ENCODE results near the gene KCTD17.
"Not testable (repeated sequence)": the region's sequence is repeated elsewhere in the genome, so short reads cannot be mapped to it uniquely, and the experiment has no call there.

The KCTD17 gene

GRCh38 chr22:37070334-37070733, 18.8 kb downstream of the KCTD17 start:
- Histone ChIP-seq H3K9ac (ENCODE audit: low read length) (no peak overlapping the region), H3K4me1 (ENCODE audit: control insufficient read depth, insufficient read depth, low read length) (no peaks in the 10 kb centered on the region), H3K27me3 (ENCODE audit: control insufficient read depth, insufficient read depth, low read length) (peaks cover 13% of the 10 kb centered on the region), H3K36me3 (ENCODE audit: control insufficient read depth, insufficient read depth, low read length) (no peaks in the 10 kb centered on the region), H3K4me3 (ENCODE audit: low read length) (no peak overlapping the region), H3K27ac (ENCODE audit: low read depth, low read length) (no peak overlapping the region)

- H3K4me1 ChIP-seq (ENCODE audit: control insufficient read depth, insufficient read depth, low read length), result no peaks in the 10 kb centered on the region
- H3K27me3 ChIP-seq (ENCODE audit: control insufficient read depth, insufficient read depth, low read length), result peaks cover 13% of the 10 kb centered on the region
- no peaks in the 10 kb centered on the region for H3K36me3 ChIP-seq (ENCODE audit: control insufficient read depth, insufficient read depth, low read length)
- H3K27ac ChIP-seq (ENCODE audit: low read depth, low read length), result no peak overlapping the region
- no peak overlapping the region for H3K9ac ChIP-seq (ENCODE audit: low read length)
- no peak overlapping the region for H3K4me3 ChIP-seq (ENCODE audit: low read length)
These were observed 19.2 kb downstream of the KCTD17 start for GRCh38 chr22:37070744-37071143.

GRCh38 chr22:37071850-37072592, 20.5 kb downstream of the KCTD17 start:
- H3K4me1 ChIP-seq (ENCODE audit: control insufficient read depth, insufficient read depth, low read length); H3K9ac ChIP-seq (ENCODE audit: low read length); H3K36me3 ChIP-seq (ENCODE audit: control insufficient read depth, insufficient read depth, low read length); H3K4me3 ChIP-seq (ENCODE audit: low read length); H3K27ac ChIP-seq (ENCODE audit: low read depth, low read length): not testable (repeated sequence)
- H3K27me3 ChIP-seq (ENCODE audit: control insufficient read depth, insufficient read depth, low read length), result peaks cover 13% of the 10 kb centered on the region

DNA sequence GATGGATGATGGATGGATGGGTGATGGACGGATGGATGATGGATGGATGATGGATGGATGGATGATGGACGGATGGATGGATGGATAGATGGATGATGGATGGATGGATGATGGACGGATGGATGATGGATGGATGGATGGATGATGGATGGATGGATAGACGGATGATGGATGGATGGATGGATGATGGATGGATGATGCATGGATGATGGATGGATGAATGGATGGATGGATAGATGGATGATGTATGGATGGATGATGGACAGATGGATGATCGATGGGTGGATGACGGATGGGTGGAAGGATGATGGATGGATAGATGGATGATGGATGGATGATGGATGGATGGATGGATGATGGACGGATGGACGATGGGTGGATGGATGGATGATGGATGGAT, 21.1 kb downstream of the KCTD17 start:
- Histone ChIP-seq H3K27me3 (ENCODE audit: control insufficient read depth, insufficient read depth, low read length) (peaks cover 12% of the 10 kb centered on the region), H3K4me3 (ENCODE audit: low read length) (no peak overlapping the region), H3K36me3 (ENCODE audit: control insufficient read depth, insufficient read depth, low read length) (no peaks in the 10 kb centered on the region), H3K9ac (ENCODE audit: low read length) (no peak overlapping the region), H3K27ac (ENCODE audit: low read depth, low read length) (no peak overlapping the region), H3K4me1 (ENCODE audit: control insufficient read depth, insufficient read depth, low read length) (no peaks in the 10 kb centered on the region)

- Histone ChIP-seq H3K4me3 (ENCODE audit: low read length) (no peak overlapping the region), H3K9ac (ENCODE audit: low read length) (no peak overlapping the region), H3K27me3 (ENCODE audit: control insufficient read depth, insufficient read depth, low read length) (peaks cover 6% of the 10 kb centered on the region), H3K27ac (ENCODE audit: low read depth, low read length) (no peak overlapping the region), H3K36me3 (ENCODE audit: control insufficient read depth, insufficient read depth, low read length) (no peaks in the 10 kb centered on the region), H3K4me1 (ENCODE audit: control insufficient read depth, insufficient read depth, low read length) (no peaks in the 10 kb centered on the region)
These were observed 23.0 kb downstream of the KCTD17 start for GRCh38 chr22:37074537-37074936.

DNA sequence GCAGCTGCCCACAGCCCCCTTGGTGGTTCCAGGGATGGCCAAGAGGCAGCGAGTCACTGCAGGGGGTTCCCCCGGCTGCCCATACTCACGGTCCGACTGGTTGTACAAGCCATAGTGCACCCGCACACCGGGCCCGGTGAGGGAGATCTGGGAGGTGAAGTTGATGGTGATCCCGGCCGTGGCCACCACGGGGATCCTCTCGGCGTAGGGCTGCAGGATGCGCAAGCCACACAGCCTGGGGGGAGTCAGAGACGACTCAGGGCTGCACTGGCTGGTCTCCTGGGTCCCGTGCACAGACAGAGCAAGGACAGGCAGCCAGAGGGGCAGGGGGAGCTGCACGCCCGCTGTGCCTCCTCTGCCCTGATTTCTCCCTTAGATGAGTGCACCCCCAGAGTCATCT, 23.5 kb downstream of the KCTD17 start:
- H3K36me3 ChIP-seq (ENCODE audit: control insufficient read depth, insufficient read depth, low read length), result no peaks in the 10 kb centered on the region
- H3K27me3 ChIP-seq (ENCODE audit: control insufficient read depth, insufficient read depth, low read length), result peaks cover 6% of the 10 kb centered on the region
- H3K9ac ChIP-seq (ENCODE audit: low read length), result no peak overlapping the region
- H3K4me1 ChIP-seq (ENCODE audit: control insufficient read depth, insufficient read depth, low read length), result no peaks in the 10 kb centered on the region
- H3K4me3 ChIP-seq (ENCODE audit: low read length), result no peak overlapping the region
- H3K27ac ChIP-seq (ENCODE audit: low read depth, low read length), result no peak overlapping the region

DNA sequence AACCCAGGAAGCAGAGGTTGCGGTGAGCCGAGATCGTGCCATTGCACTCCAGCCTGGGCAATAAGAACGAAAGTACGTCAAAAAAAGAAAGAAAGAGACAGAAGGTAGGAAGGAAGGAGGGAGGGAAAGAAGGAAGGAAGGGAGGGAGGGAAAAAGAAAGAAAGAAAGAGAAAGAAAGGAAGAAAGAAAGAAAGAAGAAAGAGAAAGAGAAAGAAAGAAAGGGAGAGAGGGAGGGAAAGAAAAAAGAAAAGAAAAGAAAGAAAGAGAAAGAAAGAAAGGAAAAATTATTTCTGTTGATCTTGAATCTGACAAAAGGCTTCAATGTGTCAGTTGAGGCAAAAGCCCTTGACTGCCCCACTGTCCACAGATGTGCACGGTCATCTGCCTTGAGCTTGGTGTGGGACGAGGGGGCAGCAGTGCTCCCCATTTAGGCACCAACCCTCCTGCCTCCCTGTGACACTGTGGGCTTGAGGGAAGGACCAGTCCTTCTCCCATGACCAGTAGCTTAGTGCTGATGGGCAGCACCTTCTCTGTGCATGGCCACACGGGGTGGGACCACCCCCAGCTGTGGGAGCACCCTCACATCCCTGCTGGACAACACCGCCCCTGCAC, 24.4 kb downstream of the KCTD17 start:
- no peak overlapping the region for H3K27ac ChIP-seq (ENCODE audit: low read depth, low read length)
- no peaks in the 10 kb centered on the region for H3K36me3 ChIP-seq (ENCODE audit: control insufficient read depth, insufficient read depth, low read length)
- H3K27me3 ChIP-seq (ENCODE audit: control insufficient read depth, insufficient read depth, low read length), result peaks cover 3% of the 10 kb centered on the region
- no peak overlapping the region for H3K4me3 ChIP-seq (ENCODE audit: low read length)
- no peaks in the 10 kb centered on the region for H3K4me1 ChIP-seq (ENCODE audit: control insufficient read depth, insufficient read depth, low read length)
- no peak overlapping the region for H3K9ac ChIP-seq (ENCODE audit: low read length)

DNA sequence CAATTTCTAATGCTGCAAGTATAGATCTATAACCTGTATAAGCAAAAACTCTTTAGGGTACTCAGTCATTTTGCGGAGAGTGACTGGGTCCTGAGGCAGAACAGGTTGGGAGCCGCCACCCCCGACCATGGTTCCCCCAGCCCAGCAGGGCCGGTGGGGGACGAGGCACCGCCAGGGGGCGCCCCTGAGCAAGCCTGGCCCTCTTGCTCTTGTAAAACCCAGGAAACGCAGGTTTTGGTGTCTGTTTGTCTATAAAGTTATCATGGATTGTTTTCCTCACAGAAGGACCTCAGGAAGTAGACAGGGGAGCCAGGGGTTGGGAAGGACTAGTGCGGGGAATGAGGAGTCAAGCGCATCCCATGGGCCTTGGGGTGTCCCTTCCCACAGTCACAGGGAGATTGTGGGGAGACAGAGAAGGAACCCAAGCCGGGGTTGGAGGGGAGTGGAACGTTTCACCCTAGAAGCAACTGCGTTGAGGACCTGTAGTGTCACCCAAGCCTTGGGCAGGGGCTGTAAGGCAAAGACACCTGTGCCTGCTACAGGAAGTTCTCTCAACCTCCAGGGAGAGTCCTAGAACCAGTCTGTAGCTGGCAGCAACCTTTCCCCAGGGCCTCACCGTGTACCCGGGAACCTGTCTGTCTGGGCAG, 26.4 kb downstream of the KCTD17 start:
- no peak overlapping the region for H3K4me3 ChIP-seq (ENCODE audit: low read length)
- H3K27ac ChIP-seq (ENCODE audit: low read depth, low read length), result no peak overlapping the region
- H3K27me3 ChIP-seq (ENCODE audit: control insufficient read depth, insufficient read depth, low read length), result peaks cover 3% of the 10 kb centered on the region
- H3K4me1 ChIP-seq (ENCODE audit: control insufficient read depth, insufficient read depth, low read length), result no peaks in the 10 kb centered on the region
- no peak overlapping the region for H3K9ac ChIP-seq (ENCODE audit: low read length)
- H3K36me3 ChIP-seq (ENCODE audit: control insufficient read depth, insufficient read depth, low read length), result no peaks in the 10 kb centered on the region

DNA sequence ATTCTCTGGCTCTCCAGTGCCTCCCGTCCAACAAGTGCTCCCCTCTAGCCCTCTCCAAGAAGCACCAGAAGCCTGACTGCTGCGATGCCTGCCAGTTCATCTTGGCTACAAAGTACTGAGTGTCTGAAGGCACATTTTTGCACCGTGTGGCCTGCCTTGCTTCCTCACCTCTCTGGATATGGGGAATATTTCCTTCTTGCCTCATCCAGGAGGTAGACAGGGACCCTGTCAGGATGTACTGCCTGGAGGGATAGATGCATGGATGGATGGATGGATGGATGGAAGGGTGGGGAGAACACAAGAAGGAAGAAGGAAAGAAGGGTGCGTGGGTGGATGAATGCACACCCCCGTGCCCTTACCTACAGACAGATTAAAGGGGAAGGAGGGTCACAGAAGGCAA, 27.6 kb downstream of the KCTD17 start:
- Histone ChIP-seq H3K27ac (ENCODE audit: low read depth, low read length) (no peak overlapping the region), H3K9ac (ENCODE audit: low read length) (no peak overlapping the region), H3K27me3 (ENCODE audit: control insufficient read depth, insufficient read depth, low read length) (peaks cover 3% of the 10 kb centered on the region), H3K4me3 (ENCODE audit: low read length) (no peak overlapping the region), H3K4me1 (ENCODE audit: control insufficient read depth, insufficient read depth, low read length) (no peaks in the 10 kb centered on the region), H3K36me3 (ENCODE audit: control insufficient read depth, insufficient read depth, low read length) (no peaks in the 10 kb centered on the region)

DNA sequence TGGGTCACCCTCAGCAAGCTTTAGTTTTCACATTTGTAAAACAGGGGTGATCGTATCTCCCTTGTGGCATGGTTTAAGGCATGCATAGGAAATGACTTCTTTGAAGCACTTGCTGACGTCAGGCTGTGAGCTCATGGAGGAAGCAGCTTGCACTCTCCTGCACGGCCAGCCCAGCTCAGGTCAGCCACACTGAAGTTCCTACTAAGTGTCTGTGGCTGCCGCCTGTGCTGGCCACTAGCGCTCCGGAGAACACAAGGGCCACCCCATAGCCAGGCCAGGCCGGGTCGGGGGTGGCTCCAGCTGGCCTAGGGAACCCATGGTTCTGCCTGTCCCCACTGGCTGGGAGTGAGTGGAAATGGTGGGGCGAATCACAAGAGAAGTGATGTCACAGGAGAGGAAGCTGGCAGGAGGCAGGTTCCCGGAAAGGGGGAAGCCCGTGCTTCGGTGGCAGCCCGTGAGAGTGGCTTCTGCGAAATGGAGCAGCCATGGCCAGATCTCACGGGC, 28.2 kb downstream of the KCTD17 start:
- Histone ChIP-seq H3K27me3 (ENCODE audit: control insufficient read depth, insufficient read depth, low read length) (peaks cover 3% of the 10 kb centered on the region), H3K36me3 (ENCODE audit: control insufficient read depth, insufficient read depth, low read length) (no peaks in the 10 kb centered on the region), H3K9ac (ENCODE audit: low read length) (no peak overlapping the region), H3K27ac (ENCODE audit: low read depth, low read length) (no peak overlapping the region), H3K4me3 (ENCODE audit: low read length) (no peak overlapping the region), H3K4me1 (ENCODE audit: control insufficient read depth, insufficient read depth, low read length) (no peaks in the 10 kb centered on the region)

- no peak overlapping the region for H3K9ac ChIP-seq (ENCODE audit: low read length)
- no peak overlapping the region for H3K27ac ChIP-seq (ENCODE audit: low read depth, low read length)
- H3K36me3 ChIP-seq (ENCODE audit: control insufficient read depth, insufficient read depth, low read length), result no peaks in the 10 kb centered on the region
- H3K4me1 ChIP-seq (ENCODE audit: control insufficient read depth, insufficient read depth, low read length), result no peaks in the 10 kb centered on the region
- H3K27me3 ChIP-seq (ENCODE audit: control insufficient read depth, insufficient read depth, low read length), result peaks cover 3% of the 10 kb centered on the region
- no peak overlapping the region for H3K4me3 ChIP-seq (ENCODE audit: low read length)
These were observed 28.9 kb downstream of the KCTD17 start for GRCh38 chr22:37080438-37080837.

GRCh38 chr22:37080838-37081237, 29.3 kb downstream of the KCTD17 start:
- Histone ChIP-seq H3K36me3 (ENCODE audit: control insufficient read depth, insufficient read depth, low read length) (no peaks in the 10 kb centered on the region), H3K27ac (ENCODE audit: low read depth, low read length) (no peak overlapping the region), H3K9ac (ENCODE audit: low read length) (no peak overlapping the region), H3K27me3 (ENCODE audit: control insufficient read depth, insufficient read depth, low read length) (peaks cover 3% of the 10 kb centered on the region), H3K4me1 (ENCODE audit: control insufficient read depth, insufficient read depth, low read length) (no peaks in the 10 kb centered on the region), H3K4me3 (ENCODE audit: low read length) (no peak overlapping the region)
